GM23248 (cell line): ENCODE measurements around the gene TMEM8B. TPM values are rescaled to one million over a fixed set of nuclear protein-coding genes. Genes with fewer than 3 reads are reported as not detected.

Experiments used
- DNase-seq: peaks from one replicate; pipeline ENCODE4 v3.0.0-alpha.2; 2015
- H2AFZ ChIP-seq: fragments of 200-600 bp; sonication (generic); 2 replicates; pipeline ENCODE4 v1.6.1; 2016; ENCODE audit warnings: antibody characterized with exemption
- H3F3A ChIP-seq: fragments of 200-600 bp; sonication (generic); 2 replicates; pipeline ENCODE4 v1.6.1; 2016; ENCODE audit warnings: mild to moderate bottlenecking, antibody characterized with exemption, mixed run types; ENCODE audit not compliant: insufficient read depth
- H3K27ac ChIP-seq: fragments of 200-600 bp; sonication (generic); 2 replicates; pipeline ENCODE4 v1.5.1; 2016; ENCODE audit warnings: mild to moderate bottlenecking
- H3K27me3 ChIP-seq: fragments of 200-600 bp; sonication (generic); replicated peaks from 2 replicates; pipeline ENCODE4 v1.6.1; 2016; ENCODE audit warnings: mild to moderate bottlenecking; ENCODE audit not compliant: insufficient read depth
- H3K36me3 ChIP-seq: fragments of 200-600 bp; sonication (generic); 2 replicates; pipeline ENCODE4 v1.6.1; 2016; ENCODE audit warnings: low read depth, mild to moderate bottlenecking
- H3K4me1 ChIP-seq: fragments of 200-600 bp; sonication (generic); 2 replicates; pipeline ENCODE4 v1.6.1; 2016; ENCODE audit warnings: mild to moderate bottlenecking; ENCODE audit not compliant: insufficient read depth
- H3K4me2 ChIP-seq: fragments of 200-600 bp; sonication (generic); one replicate; pipeline ENCODE4 v1.6.1; 2016; ENCODE audit warnings: mild to moderate bottlenecking; ENCODE audit not compliant: unreplicated experiment
- H3K4me3 ChIP-seq: fragments of 200-600 bp; sonication (generic); 2 replicates; pipeline ENCODE4 v1.5.1; 2016; ENCODE audit warnings: mild to moderate bottlenecking
- H3K79me2 ChIP-seq: fragments of 200-600 bp; sonication (generic); 2 replicates; pipeline ENCODE4 v1.6.1; 2016; ENCODE audit warnings: mild to moderate bottlenecking; ENCODE audit not compliant: insufficient read depth
- H3K9ac ChIP-seq: fragments of 200-600 bp; sonication (generic); 2 replicates; pipeline ENCODE4 v1.6.1; 2016; ENCODE audit warnings: mild to moderate bottlenecking
- H3K9me2 ChIP-seq: fragments of 200-600 bp; sonication (generic); 2 replicates; pipeline ENCODE4 v1.6.1; 2016; ENCODE audit warnings: mixed run types, mild to moderate bottlenecking, moderate library complexity; ENCODE audit not compliant: insufficient read depth
- H3K9me3 ChIP-seq: fragments of 200-600 bp; sonication (generic); one replicate; pipeline ENCODE4 v1.6.1; 2017; ENCODE audit warnings: low read depth
- H4K20me1 ChIP-seq: fragments of 200-600 bp; sonication (generic); 2 replicates; pipeline ENCODE4 v1.6.0; 2016; ENCODE audit not compliant: insufficient read depth
- EZH2 ChIP-seq: fragments of 200-600 bp; sonication (generic); IDR thresholded peaks from 2 replicates; pipeline ENCODE4 v1.6.1; 2018; ENCODE audit warnings: antibody characterized with exemption, mild to moderate bottlenecking; ENCODE audit not compliant: insufficient read depth, poor library complexity, severe bottlenecking
- EZH2phosphoT487 ChIP-seq: fragments of 200-600 bp; sonication (generic); IDR thresholded peaks from 2 replicates; pipeline ENCODE4 v1.6.1; 2018; ENCODE audit warnings: antibody characterized with exemption, moderate library complexity, mild to moderate bottlenecking, low read depth; ENCODE audit not compliant: insufficient read depth
- WGBS, 2 experiments: methylation state at CpG; one replicate each; pipeline ENCODE4 v1.1.6; 2015 to 2017; ENCODE audit warnings: low lambda C conversion rate in 2 of 2, low coverage in 1 of 2; ENCODE audit errors: missing lambda C conversion rate in 2 of 2; 5-methylcytosine and 5-hydroxymethylcytosine counted together
- in situ Hi-C: fragments of 300-500 bp; cut with MboI; formaldehyde crosslinking; loops from 2 replicates; pipeline ENCODE4 v1.15.0; 2020
- polyA plus RNA-seq: library from polyadenylated mRNA; unstranded; fragments of >200 nt; fragmentation: Nextera tagmentation; extraction: Ambion mirVana; gene quantifications from 2 replicates; pipeline ENCODE4 v1.2.1, GENCODE V29; 2016
- total RNA-seq: library from RNA; depleted of rRNA; stranded (reverse); fragments of >200 nt; shearing (Covaris generic); gene quantifications from 2 replicates; pipeline ENCODE4 v1.2.3, GENCODE V29; 2014

TMEM8B gene
- total and polyA plus RNA-seq, 2 experiments from 2014 or later: 3.7 to 4.9 TPM

- no peak overlapping the region for H3K4me2 ChIP-seq
- H3K79me2 ChIP-seq: no peaks in the 10 kb centered on the region
- H3F3A ChIP-seq: no peaks in the 10 kb centered on the region
- H3K27ac ChIP-seq: no peak overlapping the region
- TF ChIP-seq EZH2 (no peak), EZH2phosphoT487 (no peak)
- 70 to 73% methylated on average over 5 of the region's 5 CpGs for WGBS, 2 experiments
- in situ Hi-C loops: no loop called here
- no peaks in the 10 kb centered on the region for H3K4me1 ChIP-seq
- no peak overlapping the region for H3K9ac ChIP-seq
- no peaks in the 10 kb centered on the region for H3K9me3 ChIP-seq
- no peak overlapping the region for H2AFZ ChIP-seq
- H4K20me1 ChIP-seq: no peaks in the 10 kb centered on the region
- DNase-seq: no peak
- no peaks in the 10 kb centered on the region for H3K36me3 ChIP-seq
- no peaks in the 10 kb centered on the region for H3K9me2 ChIP-seq
- no peak overlapping the region for H3K4me3 ChIP-seq
- H3K27me3 ChIP-seq: peaks cover 7% of the 10 kb centered on the region; the same call in 1 of the 2 replicates
Observed at GRCh38 chr9:35856882-35857281, 27.9 kb downstream of the TMEM8B start.

- H3K9me3 ChIP-seq: no peaks in the 10 kb centered on the region
- no peak overlapping the region for H3K27ac ChIP-seq
- no peaks in the 10 kb centered on the region for H4K20me1 ChIP-seq
- TF ChIP-seq EZH2phosphoT487 (no peak), EZH2 (no peak)
- H3K4me2 ChIP-seq: no peak overlapping the region
- WGBS, 2 experiments: 45 to 52% methylated on average over 5 of the region's 5 CpGs
- H3K9ac ChIP-seq: no peak overlapping the region
- H3K27me3 ChIP-seq: peaks cover 15% of the 10 kb centered on the region
- no peaks in the 10 kb centered on the region for H3F3A ChIP-seq
- H3K36me3 ChIP-seq: no peaks in the 10 kb centered on the region
- no peaks in the 10 kb centered on the region for H3K4me1 ChIP-seq
- H3K4me3 ChIP-seq: no peak overlapping the region
- no peak overlapping the region for H2AFZ ChIP-seq
- no peak for DNase-seq
- in situ Hi-C loops: no loop called here
- H3K79me2 ChIP-seq: no peaks in the 10 kb centered on the region
- H3K9me2 ChIP-seq: no peaks in the 10 kb centered on the region
Observed at GRCh38 chr9:35858458-35858857, 29.4 kb downstream of the TMEM8B start.

- H4K20me1 ChIP-seq: no peaks in the 10 kb centered on the region
- no peaks in the 10 kb centered on the region for H3K4me1 ChIP-seq
- WGBS, 2 experiments: 31 to 36% methylated on average over 16 of the region's 16 CpGs
- H3K4me2 ChIP-seq: no peak overlapping the region
- TF ChIP-seq EZH2: no peak
- H3K27me3 ChIP-seq: peaks cover 15% of the 10 kb centered on the region
- DNase-seq: peak; percentile 67
- no peaks in the 10 kb centered on the region for H3K36me3 ChIP-seq
- no peaks in the 10 kb centered on the region for H3K9me2 ChIP-seq
- no peak overlapping the region for H3K4me3 ChIP-seq
- no peak overlapping the region for H3K9ac ChIP-seq
- no peak overlapping the region for H3K27ac ChIP-seq
- in situ Hi-C loops: no loop called here
- H3F3A ChIP-seq: no peaks in the 10 kb centered on the region
- H2AFZ ChIP-seq: no peak overlapping the region
- H3K9me3 ChIP-seq: no peaks in the 10 kb centered on the region
- no peaks in the 10 kb centered on the region for H3K79me2 ChIP-seq
Observed at GRCh38 chr9:35859310-35859989, 30.4 kb downstream of the TMEM8B start.

- H2AFZ ChIP-seq: no peak overlapping the region
- WGBS, 2 experiments: 3 to 4% methylated on average over 3 of the region's 3 CpGs
- no peaks in the 10 kb centered on the region for H4K20me1 ChIP-seq
- peaks cover 15% of the 10 kb centered on the region for H3K27me3 ChIP-seq
- in situ Hi-C loops: no loop called here
- no peak overlapping the region for H3K4me3 ChIP-seq
- no peaks in the 10 kb centered on the region for H3K9me3 ChIP-seq
- H3K79me2 ChIP-seq: no peaks in the 10 kb centered on the region
- H3K9ac ChIP-seq: no peak overlapping the region
- no peak for DNase-seq
- no peak overlapping the region for H3K4me2 ChIP-seq
- H3F3A ChIP-seq: no peaks in the 10 kb centered on the region
- H3K36me3 ChIP-seq: no peaks in the 10 kb centered on the region
- TF ChIP-seq EZH2phosphoT487: no peak
- no peak for TF ChIP-seq EZH2
- no peaks in the 10 kb centered on the region for H3K9me2 ChIP-seq
- H3K4me1 ChIP-seq: no peaks in the 10 kb centered on the region
- H3K27ac ChIP-seq: no peak overlapping the region
Observed at GRCh38 chr9:35859990-35860339, 30.9 kb downstream of the TMEM8B start.
